Thoracic aorta (tissue), 2 donors: ENCODE data around the gene IER5L. TPM values are rescaled to one million over a fixed set of nuclear protein-coding genes. Genes with fewer than 3 reads are reported as not detected.

ENCODE experiments used
- ATAC-seq: fragments of 150-250 bp; one replicate; pipeline ENCODE4 v1.8.0; 2017; ENCODE audit warnings: low read depth; ENCODE audit not compliant: insufficient number of reproducible peaks, low FRiP score
- DNase-seq: peaks from one replicate; pipeline ENCODE4 v3.0.0-alpha.2; 2020; ENCODE audit warnings: low spot score
- H3K27ac ChIP-seq, 2 donors: fragments of 200-600 bp; sonication (generic); 1 replicate in 1 of 2; 2 replicates in 1 of 2; pipeline ENCODE4 v1.5.1; 2016; ENCODE audit warnings: mild to moderate bottlenecking in 2 of 2, moderate library complexity in 2 of 2
- H3K27me3 ChIP-seq: fragments of 200-600 bp; sonication (generic); replicated peaks from 2 replicates; pipeline ENCODE4 v1.6.0; 2016; ENCODE audit warnings: mild to moderate bottlenecking; ENCODE audit not compliant: insufficient read depth
- H3K36me3 ChIP-seq: fragments of 200-600 bp; sonication (generic); one replicate; pipeline ENCODE4 v1.5.1; 2016
- H3K4me1 ChIP-seq, 2 donors: fragments of 200-600 bp; sonication (generic); 1 replicate in 1 of 2; 2 replicates in 1 of 2; pipeline versions ENCODE4 v1.5.1 to v1.6.0; 2016; ENCODE audit warnings: low read depth in 2 of 2, mild to moderate bottlenecking in 1 of 2; ENCODE audit not compliant: control insufficient read depth in 1 of 2
- H3K4me3 ChIP-seq: fragments of 200-600 bp; sonication (generic); 2 replicates; pipeline ENCODE4 v1.5.1; 2016; ENCODE audit warnings: mild to moderate bottlenecking
- H3K9me3 ChIP-seq: fragments of 200-600 bp; sonication (generic); 2 replicates; pipeline ENCODE4 v1.5.1; 2016
- total RNA-seq, 2 donors: library from RNA; depleted of rRNA; stranded (reverse); fragments of >200 nt; gene quantifications; one replicate each; pipeline versions ENCODE4 v1.1.0 to v1.2.3, GENCODE V29; 2016
- TF ChIP-seq, protein P1 (sequence below): fragments of 200-600 bp; sonication (generic); IDR thresholded peaks from one replicate; pipeline ENCODE4 v1.5.1; 2019; ENCODE audit warnings: antibody characterized with exemption

The IER5L gene
- 10 to 100 TPM; 65.4 to 81.2 TPM for total RNA-seq

DNA sequence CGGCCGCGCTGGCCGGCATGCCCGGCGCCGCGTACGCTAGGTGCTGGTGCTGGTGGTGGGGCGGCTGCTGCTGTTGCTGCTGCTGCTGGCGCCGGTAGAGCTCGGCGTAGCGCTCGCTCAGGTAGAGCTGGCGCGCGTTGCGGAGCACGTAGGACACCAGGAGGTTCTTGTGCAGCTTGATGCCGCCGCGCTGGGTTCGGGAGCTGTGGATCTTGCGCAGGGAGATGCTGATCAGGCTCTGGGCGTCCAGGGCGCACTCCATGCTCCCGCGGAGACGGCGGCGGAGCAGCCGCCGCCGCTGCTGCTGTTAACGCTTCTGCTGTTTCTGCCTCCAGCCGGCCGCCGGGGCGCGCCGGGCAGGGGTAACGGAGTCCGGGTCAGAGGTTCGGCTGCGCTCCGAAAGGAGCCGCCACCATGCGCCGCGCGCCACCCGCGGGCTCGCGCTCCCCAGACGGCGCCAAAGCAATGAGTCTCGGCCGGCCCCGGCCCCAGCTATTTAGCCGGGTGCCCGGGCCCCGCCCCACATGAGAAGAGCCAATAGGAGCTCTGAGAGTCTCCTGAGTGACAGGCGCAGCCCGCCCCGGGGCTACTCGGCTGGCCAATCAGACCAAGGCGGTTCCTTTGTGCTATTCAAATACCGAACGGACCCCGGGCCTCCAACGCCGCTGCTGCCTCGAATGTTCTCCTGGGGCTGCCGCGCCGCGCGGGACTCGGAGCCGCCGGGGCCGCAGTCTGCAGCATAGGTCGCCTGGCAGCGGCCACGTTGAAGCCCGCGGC is at the start of gene IER5L:
IER5L (minus strand) TSS at position 471 of the 777 bp plus-strand sequence; CDS start at position 262, 209 bp downstream.
- Histone ChIP-seq H3K9me3 (no peaks in the 10 kb centered on the region), H3K27me3 (no peaks in the 10 kb centered on the region), H3K4me1 (peaks cover 10 to 24% of the 10 kb centered on the region in 2 donors), H3K4me3 (peak within 1 kb of the TSS; percentile 98), H3K27ac (peak within 1 kb of the TSS; percentile 96 to 99), H3K36me3 (no peaks in the 10 kb centered on the region)
- TF ChIP-seq, protein P1, sequence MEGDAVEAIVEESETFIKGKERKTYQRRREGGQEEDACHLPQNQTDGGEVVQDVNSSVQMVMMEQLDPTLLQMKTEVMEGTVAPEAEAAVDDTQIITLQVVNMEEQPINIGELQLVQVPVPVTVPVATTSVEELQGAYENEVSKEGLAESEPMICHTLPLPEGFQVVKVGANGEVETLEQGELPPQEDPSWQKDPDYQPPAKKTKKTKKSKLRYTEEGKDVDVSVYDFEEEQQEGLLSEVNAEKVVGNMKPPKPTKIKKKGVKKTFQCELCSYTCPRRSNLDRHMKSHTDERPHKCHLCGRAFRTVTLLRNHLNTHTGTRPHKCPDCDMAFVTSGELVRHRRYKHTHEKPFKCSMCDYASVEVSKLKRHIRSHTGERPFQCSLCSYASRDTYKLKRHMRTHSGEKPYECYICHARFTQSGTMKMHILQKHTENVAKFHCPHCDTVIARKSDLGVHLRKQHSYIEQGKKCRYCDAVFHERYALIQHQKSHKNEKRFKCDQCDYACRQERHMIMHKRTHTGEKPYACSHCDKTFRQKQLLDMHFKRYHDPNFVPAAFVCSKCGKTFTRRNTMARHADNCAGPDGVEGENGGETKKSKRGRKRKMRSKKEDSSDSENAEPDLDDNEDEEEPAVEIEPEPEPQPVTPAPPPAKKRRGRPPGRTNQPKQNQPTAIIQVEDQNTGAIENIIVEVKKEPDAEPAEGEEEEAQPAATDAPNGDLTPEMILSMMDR: no peak
- ATAC-seq (peak; percentile 30), DNase-seq (peak; percentile 85)

DNA sequence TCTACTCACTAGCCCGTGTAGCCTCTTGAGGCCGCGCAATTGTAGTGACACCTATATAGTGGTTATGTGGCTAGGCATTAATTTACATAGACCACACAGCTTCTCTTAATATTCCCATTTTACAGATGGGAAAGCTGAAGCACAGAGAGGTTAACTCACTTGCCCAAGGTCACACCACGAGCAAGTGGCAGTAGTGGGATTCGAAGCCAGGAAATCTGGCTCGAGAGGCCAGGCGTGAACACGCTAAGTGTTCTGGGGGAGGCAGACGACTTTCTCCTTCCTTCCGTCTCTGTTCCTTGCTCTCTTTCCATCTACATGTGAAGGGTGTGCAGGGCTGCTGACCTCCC is 49.8 kb upstream of the IER5L start:
- Histone ChIP-seq H3K4me1 (peaks cover 3 to 11% of the 10 kb centered on the region in 2 donors), H3K36me3 (no peaks in the 10 kb centered on the region), H3K9me3 (no peaks in the 10 kb centered on the region), H3K4me3 (no peak overlapping the region), H3K27me3 (no peaks in the 10 kb centered on the region), H3K27ac (no peak overlapping the region)
- DNase-seq: no peak
- TF ChIP-seq, protein P1: no peak
- no peak for ATAC-seq

DNA sequence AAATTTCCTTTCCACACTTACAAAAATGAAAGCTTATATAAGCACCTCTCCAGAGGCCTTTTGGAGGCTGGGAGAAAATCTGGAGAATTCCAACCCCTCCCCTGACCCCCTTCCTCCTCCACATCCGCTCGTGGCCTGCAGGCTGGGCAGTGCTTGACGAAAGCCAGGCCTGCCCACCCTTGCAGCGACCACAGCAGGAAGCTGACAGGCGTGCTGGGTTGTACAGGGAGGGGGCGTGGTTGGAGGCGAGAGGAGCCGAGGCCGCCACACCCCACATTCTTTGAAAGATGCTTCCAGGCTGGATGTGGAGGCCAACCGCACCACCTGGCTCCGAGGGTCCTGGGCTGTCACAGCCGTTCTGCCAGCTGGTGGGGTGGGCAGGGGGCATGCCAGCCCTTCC is 47.8 kb upstream of the IER5L start:
- TF ChIP-seq, protein P1: no peak
- Histone ChIP-seq H3K4me3 (no peak overlapping the region), H3K4me1 (peaks cover 3 to 11% of the 10 kb centered on the region in 2 donors), H3K9me3 (no peaks in the 10 kb centered on the region), H3K27me3 (no peaks in the 10 kb centered on the region), H3K27ac (no peak overlapping the region), H3K36me3 (no peaks in the 10 kb centered on the region)
- ATAC-seq (no peak), DNase-seq (no peak)

DNA sequence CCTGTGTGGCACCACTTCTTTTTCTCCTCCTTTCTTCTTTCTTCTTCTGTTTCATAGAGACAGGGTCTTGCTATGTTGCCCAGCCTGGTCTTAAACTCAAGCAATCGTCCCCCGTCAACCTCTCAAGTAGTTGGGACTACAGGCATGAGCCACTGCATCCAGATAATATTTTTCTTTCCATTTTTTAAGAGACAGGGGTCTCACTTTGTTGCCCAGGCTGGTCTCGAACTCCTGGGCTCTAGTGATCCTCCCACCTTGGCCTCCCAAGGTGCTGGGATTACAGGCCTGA is 47.4 kb upstream of the IER5L start:
- Histone ChIP-seq H3K27me3 (no peaks in the 10 kb centered on the region), H3K4me1 (peaks cover 3 to 11% of the 10 kb centered on the region in 2 donors), H3K36me3 (no peaks in the 10 kb centered on the region), H3K4me3 (no peak overlapping the region), H3K27ac (no peak overlapping the region), H3K9me3 (no peaks in the 10 kb centered on the region)
- DNase-seq: no peak
- no peak for ATAC-seq
- TF ChIP-seq, protein P1: no peak

DNA sequence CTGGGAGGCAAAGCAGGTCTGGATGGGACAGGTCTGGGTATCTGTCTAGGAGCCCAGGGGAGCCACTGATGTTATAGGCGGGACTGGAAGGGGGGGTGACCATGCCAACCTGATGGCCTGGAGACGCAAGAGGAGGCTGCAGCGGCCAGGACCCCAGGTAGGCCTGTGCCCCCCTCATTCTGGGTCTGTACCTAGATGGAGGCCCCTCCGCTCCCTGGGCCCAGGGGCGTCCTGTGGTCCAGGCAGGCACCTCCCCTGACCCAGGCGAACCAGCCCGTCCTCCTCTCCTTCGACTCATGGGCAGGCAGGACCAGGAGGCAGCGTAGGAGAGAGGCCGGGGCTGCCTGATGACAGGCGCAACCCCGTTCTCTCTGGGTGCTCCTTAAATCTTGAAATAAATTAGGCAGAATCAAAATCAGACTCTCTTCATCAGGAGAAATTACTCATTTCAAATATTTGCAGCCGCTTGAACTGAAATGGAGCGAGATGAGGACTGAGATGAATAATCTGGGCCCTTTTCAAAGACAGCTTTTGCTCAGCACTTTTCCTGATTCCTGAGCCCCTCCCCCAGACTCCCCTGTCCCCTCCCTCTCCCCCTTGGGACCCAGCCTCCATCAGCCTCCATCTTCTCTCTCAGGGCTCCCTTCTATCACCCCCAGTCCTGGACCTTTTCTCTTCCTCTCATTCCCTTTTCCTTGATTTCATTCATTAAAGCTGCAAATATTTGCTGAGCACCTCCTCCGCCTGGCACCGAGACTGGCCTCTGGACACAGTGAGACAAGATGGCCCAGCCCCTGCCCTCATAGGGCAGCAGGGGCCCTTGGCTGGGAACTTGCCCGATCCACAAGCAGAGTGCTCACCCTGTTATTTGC is 46.8 kb upstream of the IER5L start:
- Histone ChIP-seq H3K27me3 (no peaks in the 10 kb centered on the region), H3K4me1 (peaks cover 3 to 11% of the 10 kb centered on the region in 2 donors), H3K9me3 (no peaks in the 10 kb centered on the region), H3K27ac (no peak overlapping the region), H3K4me3 (no peak overlapping the region), H3K36me3 (no peaks in the 10 kb centered on the region)
- ATAC-seq: no peak
- DNase-seq: no peak
- TF ChIP-seq, protein P1: no peak
